HG02610 (cell line): ENCODE measurements around the gene VEGFC.

ENCODE experiments used
- ATAC-seq: cut with Tn5 transposase; IDR thresholded peaks from one replicate; pipeline ENCODE4 v1.9.1; 2021; ENCODE audit warnings: mild to moderate bottlenecking, moderate library complexity; ENCODE audit not compliant: unreplicated experiment

VEGFC gene

DNA sequence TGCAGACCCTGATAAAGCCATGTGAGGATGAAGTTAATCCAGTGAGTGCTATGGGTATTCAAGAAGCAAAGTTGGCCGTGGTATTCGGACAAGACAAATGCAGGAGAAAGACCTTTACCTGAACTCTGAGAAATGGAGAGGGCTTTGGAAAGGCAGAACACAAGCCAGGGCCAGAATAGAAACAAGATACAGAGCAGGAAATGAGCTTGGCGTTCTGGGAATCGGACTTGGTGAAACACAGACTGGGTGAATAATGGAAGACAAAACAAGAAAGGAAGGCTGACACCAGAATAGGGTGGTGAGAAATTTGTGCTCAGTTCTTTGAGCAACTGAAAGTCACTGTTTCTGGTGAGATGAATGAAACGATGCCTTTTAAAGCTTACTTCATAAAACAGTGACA lies 83.3 kb downstream of the VEGFC start:
- no peak for ATAC-seq

DNA sequence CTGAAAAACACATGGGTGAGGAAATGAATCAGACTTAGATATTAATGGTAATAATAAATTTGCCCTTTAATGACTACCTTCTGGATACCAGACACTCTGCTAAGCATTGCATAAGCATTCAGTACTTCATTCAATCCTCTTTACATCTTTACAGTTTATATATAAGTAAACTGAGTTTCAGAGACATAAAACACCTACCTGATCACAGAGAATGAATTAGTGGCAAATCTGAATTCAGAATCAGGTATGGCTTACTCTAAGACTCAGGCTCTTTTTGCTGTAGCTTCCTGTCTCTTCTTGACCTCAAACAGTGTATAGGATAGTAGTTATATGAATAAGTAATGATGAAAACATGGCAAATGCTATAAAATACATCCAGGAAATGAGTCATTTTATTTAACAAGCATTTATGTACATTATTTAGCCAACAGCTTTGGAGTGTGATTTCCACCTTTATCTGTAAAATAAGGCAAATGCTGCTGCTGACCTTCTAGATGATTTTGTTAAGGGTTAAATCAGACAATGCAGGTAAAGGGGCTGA lies 83.9 kb downstream of the VEGFC start:
- ATAC-seq: no peak

- no peak for ATAC-seq
These were observed 102.0 kb downstream of the VEGFC start for GRCh38 chr4:176690716-176691115.

DNA sequence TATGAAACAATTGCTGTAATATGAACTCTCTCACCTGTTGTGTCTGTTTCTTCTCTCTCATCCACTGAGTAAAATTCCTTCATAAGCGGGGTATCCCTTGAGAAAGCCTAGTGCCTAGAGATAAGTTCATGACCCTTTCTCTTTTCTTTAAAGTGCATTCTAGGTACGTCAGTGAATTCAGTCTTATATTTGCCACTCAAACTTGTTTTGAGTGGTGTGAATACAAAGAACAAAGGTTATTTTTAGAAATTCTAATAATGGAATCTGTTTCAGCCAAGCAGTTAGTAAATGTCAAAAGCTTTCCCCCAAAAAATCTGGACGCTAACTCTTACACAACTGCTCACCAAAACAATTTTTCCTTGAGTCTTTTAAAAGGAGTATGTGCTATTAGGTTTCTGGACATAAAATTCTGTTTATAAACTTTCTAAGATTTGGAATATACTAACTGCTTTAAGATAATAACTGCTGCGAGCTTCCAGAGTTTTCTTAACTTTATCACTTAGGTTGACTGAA lies 112.0 kb downstream of the VEGFC start:
- no peak for ATAC-seq

DNA sequence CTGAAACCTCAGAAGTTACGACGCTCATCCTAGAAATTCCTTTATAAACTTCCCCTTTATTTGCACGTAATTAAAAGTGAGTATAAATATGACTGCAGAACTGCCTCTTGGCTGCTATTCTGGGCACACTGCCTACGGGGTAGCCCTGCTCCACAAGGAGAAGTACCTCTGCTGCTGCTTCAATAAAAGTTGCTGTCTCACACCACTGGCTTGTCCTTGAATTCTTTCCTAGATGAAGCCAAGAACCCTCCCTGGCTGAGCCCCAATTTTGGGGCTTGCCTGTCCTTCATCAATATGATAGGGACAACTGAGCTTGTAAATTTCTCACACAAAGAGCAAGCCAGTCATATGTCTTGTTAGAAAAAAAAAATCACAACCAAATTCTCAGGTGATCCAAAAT lies 115.8 kb downstream of the VEGFC start:
- ATAC-seq: no peak

- ATAC-seq: no peak
These were observed 116.9 kb downstream of the VEGFC start for GRCh38 chr4:176675810-176676209.

DNA sequence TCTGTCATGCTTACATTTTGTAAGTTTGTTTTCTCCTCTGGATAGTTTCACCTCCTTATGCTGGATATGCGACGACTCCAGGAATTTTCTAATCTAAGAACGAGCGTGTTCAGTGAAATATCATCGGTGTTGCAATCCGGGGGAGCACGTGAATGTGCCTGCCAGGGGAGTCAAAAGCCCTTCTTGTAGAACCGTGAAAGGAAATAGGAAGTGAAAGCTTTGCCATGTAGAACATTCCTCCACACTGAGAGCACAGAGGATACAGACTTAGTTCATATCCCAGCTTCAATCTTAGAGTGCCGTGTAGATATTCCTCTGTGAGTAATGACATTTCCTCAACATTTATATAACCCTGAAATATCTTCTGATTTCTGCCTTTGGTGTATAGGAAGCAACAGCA lies 121.2 kb downstream of the VEGFC start:
- no peak for ATAC-seq

- ATAC-seq: no peak
These were observed 124.4 kb downstream of the VEGFC start for GRCh38 chr4:176668324-176668723.

- no peak for ATAC-seq
These were observed 127.8 kb downstream of the VEGFC start for GRCh38 chr4:176664964-176665363.

DNA sequence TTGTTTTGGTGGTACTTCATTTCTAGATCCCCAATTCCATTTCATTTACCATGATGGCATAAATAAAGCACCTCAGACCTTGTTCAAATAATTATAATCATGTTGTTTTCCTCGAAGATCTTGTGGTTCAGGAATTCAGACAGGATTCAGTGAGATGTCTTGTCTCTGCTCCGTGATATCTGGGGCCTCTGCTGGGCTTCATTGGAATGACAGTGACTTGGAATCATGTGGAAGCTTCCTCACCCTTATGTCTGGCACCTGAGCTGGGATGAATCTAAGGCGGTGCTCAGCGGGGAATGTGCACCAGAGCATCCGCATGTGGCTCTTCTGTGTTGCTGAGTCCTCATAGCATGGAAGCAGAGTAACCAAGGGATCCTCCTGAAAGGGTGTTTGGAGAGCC lies 132.2 kb downstream of the VEGFC start:
- ATAC-seq: no peak

DNA sequence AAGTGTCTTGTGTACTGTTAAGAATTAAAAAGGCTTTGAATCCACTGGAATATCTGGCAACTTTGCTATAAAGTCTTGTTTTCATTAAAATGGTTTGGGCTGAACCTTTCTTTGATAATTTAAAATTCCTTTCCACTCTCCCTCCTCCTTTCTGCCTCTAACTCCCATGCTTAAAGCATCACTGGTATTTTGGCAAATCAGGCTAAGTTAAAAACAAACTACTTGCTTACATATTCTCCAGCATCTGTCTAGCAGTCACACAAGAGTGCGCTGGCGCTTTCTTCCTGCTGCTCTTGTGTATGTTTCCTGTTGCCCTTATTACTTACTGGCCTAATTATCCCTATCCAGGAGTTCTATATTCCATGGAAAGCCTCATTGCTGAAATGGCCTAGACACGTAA lies 136.6 kb downstream of the VEGFC start:
- no peak for ATAC-seq

DNA sequence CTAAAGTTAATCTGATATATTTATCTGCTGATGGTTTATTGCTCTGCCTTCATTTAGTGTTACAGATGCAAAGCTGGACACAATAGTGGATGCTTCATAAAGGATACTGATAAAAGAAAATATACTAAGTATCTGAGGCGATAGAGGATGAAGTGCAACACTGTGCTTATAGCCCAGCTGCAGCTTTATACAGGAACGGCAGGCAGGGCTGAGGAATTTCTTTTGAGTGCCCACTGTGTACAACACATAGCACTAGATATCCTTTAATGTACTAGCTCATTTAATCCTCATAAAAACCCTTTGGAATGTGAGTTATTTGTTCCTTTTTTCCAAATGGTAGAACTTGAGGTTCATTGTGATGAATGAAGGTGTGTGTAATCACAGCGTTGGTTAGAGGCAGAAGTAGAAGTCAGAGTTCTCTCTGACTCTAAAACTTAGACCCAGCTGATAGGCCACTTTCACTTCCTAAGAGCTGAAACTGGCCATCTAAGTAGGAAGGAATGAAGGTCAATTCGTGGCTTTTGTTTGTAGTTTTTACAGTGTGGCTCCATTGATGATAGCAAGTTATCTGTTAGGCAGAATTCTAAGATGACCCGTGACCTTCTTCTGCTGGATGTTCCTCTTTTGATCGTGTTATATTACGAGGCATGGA lies 138.0 kb downstream of the VEGFC start:
- ATAC-seq: no peak

DNA sequence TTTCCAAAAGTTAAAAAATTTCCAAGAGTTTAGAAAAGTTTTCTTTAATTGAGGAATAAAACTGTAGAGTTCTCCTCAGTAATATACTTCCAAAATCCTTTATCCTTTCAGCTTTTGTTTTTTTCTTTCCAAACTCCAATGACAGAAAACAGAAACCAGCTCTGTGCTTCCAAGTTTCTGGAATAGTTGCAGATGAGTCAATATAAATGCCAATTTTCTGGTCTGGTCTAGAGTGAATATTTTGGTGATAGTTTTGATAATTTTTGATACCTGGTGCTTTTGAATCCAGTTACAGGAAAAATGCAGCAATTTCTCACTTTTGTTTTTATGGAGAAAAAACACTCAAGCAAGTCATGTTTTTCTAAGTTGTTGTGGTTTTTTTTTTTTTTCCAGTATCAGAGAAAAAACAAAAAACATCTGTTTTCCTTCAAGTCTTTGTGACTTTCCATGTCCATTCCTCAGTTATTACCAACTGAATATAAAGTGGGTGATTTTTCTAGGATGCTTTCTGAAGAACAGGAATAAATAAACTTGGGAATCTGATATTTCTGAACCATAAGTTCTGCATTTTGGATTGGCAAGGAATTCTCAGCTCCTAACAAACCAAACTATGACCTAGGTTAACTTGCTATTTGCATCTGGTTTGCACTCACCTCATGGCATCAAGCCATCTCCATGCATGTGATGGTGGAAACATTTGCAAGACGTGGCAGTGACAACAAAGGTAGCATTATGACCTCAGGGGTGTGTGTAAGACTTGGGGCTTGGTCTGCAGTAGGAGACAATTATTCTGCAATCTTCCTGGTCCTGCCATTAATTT lies 139.1 kb downstream of the VEGFC start:
- ATAC-seq: no peak

GRCh38 chr4:176646311-176646710 lies 146.4 kb downstream of the VEGFC start:
- no peak for ATAC-seq

DNA sequence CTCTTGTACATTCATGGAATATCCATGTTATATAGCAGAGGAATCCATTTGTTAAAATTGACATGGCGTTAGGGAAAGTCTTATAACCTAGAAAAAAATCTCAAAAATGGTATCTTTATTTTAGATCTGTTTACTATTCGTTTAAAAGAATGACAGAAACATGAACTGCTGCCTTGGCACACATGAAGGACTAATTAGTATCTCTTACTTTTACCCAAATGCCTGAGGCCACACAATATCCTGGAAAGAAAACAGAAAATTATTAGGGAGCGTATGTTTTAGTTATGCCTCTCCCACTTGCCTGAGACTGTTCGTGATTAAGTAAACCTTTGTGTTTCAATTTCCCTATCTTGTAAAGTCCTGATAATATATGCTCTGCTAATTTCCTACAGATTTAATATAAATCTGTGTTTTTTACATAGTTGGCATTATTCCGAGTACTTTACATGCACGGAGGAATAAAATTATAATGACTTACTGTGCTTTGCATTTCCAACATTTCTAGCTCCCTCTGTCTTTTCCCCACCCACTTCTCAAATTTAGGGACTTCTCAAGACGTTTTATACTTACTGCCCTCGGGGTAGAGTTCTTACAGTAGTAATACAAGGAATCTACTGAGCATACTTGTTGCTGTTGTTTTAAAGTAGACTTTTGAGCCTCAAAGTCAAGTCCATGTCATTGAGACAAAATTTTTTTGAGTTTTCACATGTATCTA lies 147.3 kb downstream of the VEGFC start:
- ATAC-seq: no peak

GRCh38 chr4:176642472-176642871 lies 150.2 kb downstream of the VEGFC start:
- peak; percentile 87 for ATAC-seq

DNA sequence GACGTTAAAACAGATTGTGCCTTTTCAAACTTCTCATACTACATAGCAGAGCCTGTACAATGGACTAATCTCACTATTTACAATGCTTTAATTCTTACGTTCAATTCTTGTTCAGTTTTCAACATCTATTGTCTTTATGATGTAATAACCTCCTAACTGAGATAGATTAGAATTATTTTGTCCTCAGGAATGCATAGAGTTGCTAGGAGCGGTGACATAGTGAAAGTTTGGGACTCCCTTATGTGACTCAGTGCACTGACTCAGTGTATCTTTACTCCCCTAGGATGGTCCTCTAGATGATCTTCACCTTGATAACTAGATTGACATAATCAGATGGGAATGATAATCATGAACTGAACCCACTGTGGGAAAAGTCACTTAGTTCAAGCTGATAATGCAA lies 151.5 kb downstream of the VEGFC start:
- ATAC-seq: no peak

DNA sequence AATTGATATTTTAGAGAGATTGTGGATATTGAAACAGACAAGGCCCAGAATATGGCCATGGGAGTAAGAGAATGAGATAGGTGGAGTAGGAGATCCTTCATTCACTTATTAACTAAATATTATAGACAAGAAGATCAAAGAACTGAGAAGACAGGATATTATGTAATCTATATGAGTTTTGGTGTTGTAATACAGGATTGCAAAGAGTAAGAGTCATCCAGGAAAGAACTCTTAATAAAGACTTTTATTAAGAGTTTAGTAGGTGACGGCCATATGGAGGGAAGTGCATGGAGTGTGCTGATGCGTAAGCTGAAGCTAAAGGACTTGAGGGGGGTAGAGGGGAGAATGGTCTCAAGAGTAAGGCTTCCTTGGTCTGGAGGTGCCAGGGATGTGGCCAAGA lies 153.7 kb downstream of the VEGFC start:
- no peak for ATAC-seq

GRCh38 chr4:176636292-176636691 lies 156.4 kb downstream of the VEGFC start:
- no peak for ATAC-seq

- no peak for ATAC-seq
These were observed 157.1 kb downstream of the VEGFC start for GRCh38 chr4:176635372-176636261.
